Stimulated activated naive CD4-positive, alpha-beta T cell treated with Interleukin-2 at 50 U/mL for 16 hours (primary cell): ENCODE data around the gene ADA.

Source experiments
- DNase-seq: peaks from one replicate; lab custom pipeline; 2025; lab: John Stamatoyannopoulos, UW

Gene ADA

GRCh38 chr20:44624152-44624551 lies 27.3 kb downstream of the ADA start:
- DNase-seq = no peak

- no peak for DNase-seq
These were observed 28.8 kb downstream of the ADA start for GRCh38 chr20:44622501-44623270.

GRCh38 chr20:44621939-44622338 lies 29.6 kb downstream of the ADA start:
- DNase-seq = no peak

- DNase-seq = no peak
These were observed 30.2 kb downstream of the ADA start for GRCh38 chr20:44621325-44621724.

GRCh38 chr20:44620030-44620429 lies 31.5 kb downstream of the ADA start:
- DNase-seq = no peak

GRCh38 chr20:44619294-44619693 lies 32.2 kb downstream of the ADA start:
- no peak for DNase-seq

GRCh38 chr20:44618318-44618731 lies 33.2 kb downstream of the ADA start:
- peak; percentile 14 for DNase-seq

GRCh38 chr20:44616604-44616964 lies 34.9 kb downstream of the ADA start:
- DNase-seq = no peak

- DNase-seq = no peak
These were observed 35.5 kb downstream of the ADA start for GRCh38 chr20:44615876-44616603.

- no peak for DNase-seq
These were observed 36.2 kb downstream of the ADA start for GRCh38 chr20:44615169-44615791.

GRCh38 chr20:44614525-44614924 lies 37.0 kb downstream of the ADA start:
- no peak for DNase-seq

- DNase-seq = no peak
These were observed 37.9 kb downstream of the ADA start for GRCh38 chr20:44613575-44613974.

GRCh38 chr20:44610313-44610962 lies 41.1 kb downstream of the ADA start:
- DNase-seq = no peak

GRCh38 chr20:44609516-44610312 lies 41.8 kb downstream of the ADA start:
- DNase-seq = peak; percentile 73

GRCh38 chr20:44609006-44609515 lies 42.4 kb downstream of the ADA start:
- no peak for DNase-seq

GRCh38 chr20:44606725-44607441 lies 44.6 kb downstream of the ADA start:
- no peak for DNase-seq

- DNase-seq = no peak
These were observed 48.2 kb downstream of the ADA start for GRCh38 chr20:44603327-44603726.

GRCh38 chr20:44601801-44602204 lies 49.7 kb downstream of the ADA start:
- DNase-seq = no peak

- DNase-seq = no peak
These were observed 50.2 kb downstream of the ADA start for GRCh38 chr20:44601236-44601671.

- DNase-seq = no peak
These were observed 50.7 kb downstream of the ADA start for GRCh38 chr20:44600758-44601201.

- no peak for DNase-seq
These were observed 51.2 kb downstream of the ADA start for GRCh38 chr20:44600301-44600700.
